ENCODE data around the gene AKT2. TPM values are rescaled to one million over a fixed set of nuclear protein-coding genes. Genes with fewer than 3 reads are reported as not detected.

The AKT2 gene
- total and polyA plus RNA-seq, 8 donors = 49.2 to 79.3 (median 55.4) TPM

DNA sequence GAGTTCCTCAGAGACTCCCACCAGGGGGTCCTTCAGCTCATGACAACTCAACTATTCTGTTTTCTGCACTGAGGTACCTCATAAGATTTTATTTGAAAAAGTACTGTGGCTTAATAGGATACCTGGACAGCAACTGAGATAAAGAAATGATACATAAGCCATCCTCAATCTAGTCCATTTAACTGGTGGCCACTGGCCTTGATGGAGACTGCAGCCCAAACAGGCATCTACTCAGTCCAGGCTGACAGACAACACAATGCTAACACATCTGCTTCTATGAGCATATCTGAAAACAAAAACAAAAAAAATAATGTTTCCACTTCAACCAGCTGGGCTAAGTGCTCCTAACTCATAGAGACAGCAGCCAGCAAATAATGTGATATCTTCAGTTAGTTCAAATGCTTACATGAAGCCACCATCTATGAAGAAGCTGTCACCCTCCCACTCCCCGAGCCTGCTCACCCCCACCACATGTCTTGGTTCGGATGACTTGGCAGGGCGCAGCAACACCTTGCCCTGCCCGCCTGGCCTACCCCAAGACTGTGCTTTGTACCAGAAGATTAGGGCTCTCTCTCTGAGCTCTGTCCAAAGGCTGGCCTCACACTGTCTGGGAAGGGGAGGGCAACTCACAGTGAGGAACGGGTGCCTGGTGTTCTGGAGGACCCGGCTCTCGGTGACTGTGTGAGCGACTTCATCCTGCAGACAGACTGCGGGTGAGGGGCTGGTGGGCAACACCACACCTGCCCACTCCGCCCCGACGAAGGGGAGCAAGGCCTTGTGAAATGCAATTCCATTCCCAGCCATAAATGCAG lies 45.5 kb downstream of the AKT2 start:
- no peak overlapping the region for H3K27ac ChIP-seq

DNA sequence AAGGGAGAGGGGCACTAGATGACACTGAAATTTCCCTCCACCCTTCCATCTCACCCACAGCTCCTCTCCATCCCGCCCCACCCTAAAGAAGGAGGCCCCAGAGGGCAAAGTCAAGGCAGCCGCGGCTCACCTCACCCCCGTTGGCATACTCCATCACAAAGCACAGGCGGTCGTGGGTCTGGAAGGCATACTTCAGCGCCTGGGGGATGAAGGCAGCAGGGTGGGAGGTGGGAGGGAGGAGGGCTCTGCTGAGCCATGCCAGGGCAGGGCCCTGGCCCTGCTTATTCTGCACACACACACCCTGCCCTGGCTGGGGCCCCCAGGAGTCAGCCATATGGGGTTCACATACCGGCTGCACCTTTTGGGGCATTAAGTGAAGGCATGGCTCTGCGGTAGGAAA lies 46.4 kb downstream of the AKT2 start:
- ATAC-seq (no peak), FAIRE-seq (no peak), DNase-seq (no peak)
- H3K9me3 ChIP-seq = no peaks in the 10 kb centered on the region
- no peaks in the 10 kb centered on the region for H3K4me1 ChIP-seq
- H3K4me3 ChIP-seq = no peak overlapping the region
- no peak overlapping the region for H3K27ac ChIP-seq
- H3K27me3 ChIP-seq = no peaks in the 10 kb centered on the region
- TF ChIP-seq, protein P1, sequence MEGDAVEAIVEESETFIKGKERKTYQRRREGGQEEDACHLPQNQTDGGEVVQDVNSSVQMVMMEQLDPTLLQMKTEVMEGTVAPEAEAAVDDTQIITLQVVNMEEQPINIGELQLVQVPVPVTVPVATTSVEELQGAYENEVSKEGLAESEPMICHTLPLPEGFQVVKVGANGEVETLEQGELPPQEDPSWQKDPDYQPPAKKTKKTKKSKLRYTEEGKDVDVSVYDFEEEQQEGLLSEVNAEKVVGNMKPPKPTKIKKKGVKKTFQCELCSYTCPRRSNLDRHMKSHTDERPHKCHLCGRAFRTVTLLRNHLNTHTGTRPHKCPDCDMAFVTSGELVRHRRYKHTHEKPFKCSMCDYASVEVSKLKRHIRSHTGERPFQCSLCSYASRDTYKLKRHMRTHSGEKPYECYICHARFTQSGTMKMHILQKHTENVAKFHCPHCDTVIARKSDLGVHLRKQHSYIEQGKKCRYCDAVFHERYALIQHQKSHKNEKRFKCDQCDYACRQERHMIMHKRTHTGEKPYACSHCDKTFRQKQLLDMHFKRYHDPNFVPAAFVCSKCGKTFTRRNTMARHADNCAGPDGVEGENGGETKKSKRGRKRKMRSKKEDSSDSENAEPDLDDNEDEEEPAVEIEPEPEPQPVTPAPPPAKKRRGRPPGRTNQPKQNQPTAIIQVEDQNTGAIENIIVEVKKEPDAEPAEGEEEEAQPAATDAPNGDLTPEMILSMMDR (IDR thresholded peaks at IDR 0.05) = no peak
- 93 to 96% methylated on average over 9 of the region's 9 CpGs for WGBS, 2 donors
- peaks cover 0 to 65% (median 43%) of the 10 kb centered on the region in 3 donors for H3K36me3 ChIP-seq
- intact Hi-C loops (cut with DNase I) = no loop called here

More for the DNA sequence above, 45.5 kb downstream of the AKT2 start:
- intact Hi-C loops (cut with DNase I) = no loop called here
- no peaks in the 10 kb centered on the region for H3K27me3 ChIP-seq
- no peaks in the 10 kb centered on the region for H3K9me3 ChIP-seq
- H3K36me3 ChIP-seq = peaks cover 0 to 60% (median 43%) of the 10 kb centered on the region in 3 donors
- FAIRE-seq (no peak), DNase-seq (no peak), ATAC-seq (no peak)
- 93 to 96% methylated on average over 12 of the region's 12 CpGs for WGBS, 2 donors
- TF ChIP-seq, protein P1 (IDR thresholded peaks at IDR 0.05) = no peak
- H3K4me3 ChIP-seq = no peak overlapping the region
- H3K4me1 ChIP-seq = no peaks in the 10 kb centered on the region

DNA sequence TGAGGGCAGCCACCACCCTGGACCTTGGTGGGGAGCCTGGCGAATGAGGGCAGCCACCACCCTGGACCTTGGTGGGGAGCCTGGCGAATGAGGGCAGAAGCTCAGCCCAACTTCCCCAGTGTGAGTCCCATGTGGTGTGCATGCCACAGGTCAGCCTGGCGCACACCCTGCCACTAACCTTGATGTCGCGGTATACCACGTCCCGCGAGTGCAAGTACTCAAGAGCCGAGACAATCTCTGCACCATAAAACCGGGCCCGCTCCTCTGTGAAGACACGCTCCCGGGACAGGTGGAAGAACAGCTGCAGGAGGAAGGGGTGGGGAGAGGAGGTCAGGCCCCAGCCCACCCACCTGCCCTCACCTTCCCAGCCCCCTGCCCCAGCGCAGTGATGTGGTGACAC lies 47.4 kb downstream of the AKT2 start:
- Histone ChIP-seq H3K9me3 (no peaks in the 10 kb centered on the region), H3K4me1 (no peaks in the 10 kb centered on the region), H3K27ac (no peak overlapping the region), H3K4me3 (no peak overlapping the region), H3K36me3 (peaks cover 0 to 72% (median 43%) of the 10 kb centered on the region in 3 donors), H3K27me3 (no peaks in the 10 kb centered on the region)
- intact Hi-C loops (cut with DNase I) = no loop called here
- FAIRE-seq = no peak
- WGBS, 2 donors = 88 to 98% methylated on average over 14 of the region's 14 CpGs
- TF ChIP-seq, protein P1 (IDR thresholded peaks at IDR 0.05) = no peak
- DNase-seq = no peak
- no peak for ATAC-seq

DNA sequence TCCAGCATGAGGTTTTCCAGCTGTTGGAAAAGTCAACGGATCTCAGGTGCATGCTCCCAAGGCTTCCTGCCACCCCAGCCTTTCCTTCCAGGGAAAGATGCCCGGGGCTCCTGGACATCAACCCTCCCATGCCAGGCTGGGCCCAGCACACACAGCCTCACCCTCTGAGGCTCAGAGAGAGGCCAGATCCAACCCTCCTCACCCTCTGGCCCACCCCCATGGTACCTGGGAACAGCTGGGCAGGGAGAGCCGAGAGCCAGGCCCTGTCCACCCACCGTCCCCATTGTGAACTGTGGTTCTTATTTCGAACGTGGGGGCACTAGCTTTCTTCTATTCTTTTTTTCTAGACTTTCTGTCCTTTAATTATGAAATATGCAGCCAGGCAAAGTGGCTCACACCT lies 48.8 kb downstream of the AKT2 start:
- Histone ChIP-seq H3K36me3 (peaks cover 0 to 72% (median 39%) of the 10 kb centered on the region in 3 donors), H3K27ac (no peak overlapping the region), H3K4me3 (no peak overlapping the region), H3K9me3 (no peaks in the 10 kb centered on the region), H3K27me3 (no peaks in the 10 kb centered on the region), H3K4me1 (no peaks in the 10 kb centered on the region)
- FAIRE-seq = no peak
- WGBS, 2 donors = 88 to 90% methylated on average over 6 of the region's 6 CpGs
- intact Hi-C loops (cut with DNase I) = no loop called here
- TF ChIP-seq, protein P1 (IDR thresholded peaks at IDR 0.05) = no peak
- DNase-seq = no peak
- no peak for ATAC-seq

DNA sequence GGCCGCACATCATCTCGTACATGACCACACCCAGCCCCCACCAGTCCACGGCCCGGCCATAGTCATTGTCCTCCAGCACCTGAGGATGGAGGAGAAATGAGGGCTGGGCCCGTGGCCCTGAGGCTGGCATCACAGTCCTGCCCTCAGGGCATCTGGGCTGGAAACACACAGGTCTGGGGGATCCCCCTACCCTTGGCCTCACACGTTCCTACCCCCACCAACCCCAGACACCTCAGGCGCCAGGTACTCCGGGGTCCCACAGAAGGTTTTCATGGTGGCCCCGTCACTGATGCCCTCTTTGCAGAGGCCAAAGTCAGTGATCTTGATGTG lies 49.2 kb downstream of the AKT2 start:
- peaks cover 0 to 72% (median 39%) of the 10 kb centered on the region in 3 donors for H3K36me3 ChIP-seq

More for the DNA sequence above, 49.2 kb downstream of the AKT2 start:
- intact Hi-C loops (cut with DNase I) = no loop called here
- ATAC-seq (no peak), FAIRE-seq (no peak), DNase-seq (no peak)
- Histone ChIP-seq H3K4me3 (no peak overlapping the region), H3K4me1 (no peaks in the 10 kb centered on the region), H3K27ac (no peak overlapping the region), H3K27me3 (no peaks in the 10 kb centered on the region), H3K9me3 (no peaks in the 10 kb centered on the region)
- TF ChIP-seq, protein P1 (IDR thresholded peaks at IDR 0.05) = no peak
- 93 to 96% methylated on average over 9 of the region's 9 CpGs for WGBS, 2 donors
